Left kidney (tissue), 2 donors: ENCODE data around the gene DENND2A. TPM values are rescaled to one million over a fixed set of nuclear protein-coding genes. Genes with fewer than 3 reads are reported as not detected.
"Not testable (repeated sequence)": the region's sequence is repeated elsewhere in the genome, so short reads cannot be mapped to it uniquely, and the experiment has no call there.

ENCODE experiments used
- DNase-seq: peaks from one replicate; pipeline ENCODE4 v3.0.0-alpha.2; 2013
- polyA plus RNA-seq: library from polyadenylated mRNA; unstranded; fragments of 120-200 nt; gene quantifications from one replicate; pipeline ENCODE4 v1.2.1, GENCODE V29; 2013; ENCODE audit not compliant: insufficient read length

Gene DENND2A
- polyA plus RNA-seq, 1 donor, result 35.5 TPM

GRCh38 chr7:140674899-140675701 lies 34.5 kb upstream of the DENND2A start:
- DNase-seq, result no peak

DNA sequence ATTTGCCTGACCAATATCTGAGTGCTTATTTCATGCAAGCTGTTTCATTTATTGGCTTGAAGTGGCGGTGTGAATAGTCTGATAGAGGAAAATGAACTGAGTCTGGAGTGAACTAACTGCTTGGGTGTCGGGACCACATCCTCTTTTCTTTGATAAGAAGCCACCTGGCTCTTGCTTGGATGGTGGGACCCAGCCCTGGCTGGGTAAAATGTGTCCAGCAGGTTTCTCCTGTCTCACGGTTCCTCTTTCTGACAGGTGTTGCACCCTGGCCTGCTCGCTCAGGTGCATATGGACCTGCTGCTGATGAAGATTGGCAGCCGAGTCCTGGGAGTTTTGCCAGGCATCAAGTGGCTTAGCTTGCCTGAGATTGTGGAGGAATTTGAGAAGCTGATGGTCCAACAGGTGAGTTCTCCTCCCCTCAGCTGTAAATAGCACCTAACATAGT lies 33.8 kb upstream of the DENND2A start:
- DNase-seq, result no peak

DNA sequence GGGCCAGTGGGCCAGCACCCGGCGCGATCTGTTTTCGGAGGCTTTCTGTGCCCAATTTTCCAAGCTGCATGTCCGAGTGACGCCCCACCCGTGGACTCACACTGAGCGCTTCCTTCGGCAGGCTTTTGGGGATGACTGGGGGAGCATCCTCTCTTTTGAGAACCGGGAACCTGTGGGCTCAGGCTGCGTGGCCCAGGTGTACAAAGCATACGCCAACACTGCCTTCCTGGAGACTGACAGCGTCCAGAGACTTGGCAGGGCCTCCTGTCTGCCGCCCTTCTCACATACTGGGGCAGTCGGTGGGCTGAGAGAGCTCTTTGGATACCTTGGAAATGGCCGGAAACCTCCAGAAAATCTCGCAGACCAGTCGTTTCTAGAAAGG lies 33.2 kb upstream of the DENND2A start:
- DNase-seq, result no peak

DNA sequence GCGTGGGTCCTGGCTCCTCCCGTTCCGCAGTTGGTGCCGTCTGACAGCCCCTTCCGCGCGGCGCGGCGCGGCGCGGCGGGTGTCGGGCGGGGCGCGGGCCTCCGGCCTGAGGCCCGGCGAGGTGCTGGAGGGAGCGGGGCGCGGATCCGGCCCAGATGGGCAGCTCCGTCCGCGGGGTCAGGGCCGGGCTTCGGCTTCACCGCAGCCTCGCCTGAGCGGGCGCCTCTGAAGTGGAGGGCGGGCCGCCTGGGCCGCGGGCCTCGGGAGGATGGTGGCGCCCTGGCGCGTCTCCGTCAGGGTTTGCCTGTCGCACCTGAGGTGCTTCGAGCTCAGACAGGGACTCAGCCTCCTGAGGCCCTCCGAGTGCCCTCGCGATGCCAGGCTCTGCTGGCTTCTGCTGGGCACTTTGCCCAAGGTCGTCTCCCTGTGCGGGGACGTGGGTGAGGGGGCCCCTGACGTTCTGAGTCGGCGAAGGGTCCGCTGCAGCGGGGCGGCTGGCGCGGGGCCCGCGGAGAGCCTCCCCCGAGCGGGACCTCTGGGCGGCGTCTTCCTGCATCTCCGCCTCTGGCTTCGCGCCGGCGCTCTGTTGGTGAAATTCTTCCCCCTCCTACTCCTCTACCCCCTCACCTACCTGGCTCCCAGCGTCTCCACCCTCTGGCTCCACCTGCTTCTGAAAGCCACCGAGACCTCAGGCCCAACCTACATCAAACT lies 32.6 kb upstream of the DENND2A start:
- no peak for DNase-seq

DNA sequence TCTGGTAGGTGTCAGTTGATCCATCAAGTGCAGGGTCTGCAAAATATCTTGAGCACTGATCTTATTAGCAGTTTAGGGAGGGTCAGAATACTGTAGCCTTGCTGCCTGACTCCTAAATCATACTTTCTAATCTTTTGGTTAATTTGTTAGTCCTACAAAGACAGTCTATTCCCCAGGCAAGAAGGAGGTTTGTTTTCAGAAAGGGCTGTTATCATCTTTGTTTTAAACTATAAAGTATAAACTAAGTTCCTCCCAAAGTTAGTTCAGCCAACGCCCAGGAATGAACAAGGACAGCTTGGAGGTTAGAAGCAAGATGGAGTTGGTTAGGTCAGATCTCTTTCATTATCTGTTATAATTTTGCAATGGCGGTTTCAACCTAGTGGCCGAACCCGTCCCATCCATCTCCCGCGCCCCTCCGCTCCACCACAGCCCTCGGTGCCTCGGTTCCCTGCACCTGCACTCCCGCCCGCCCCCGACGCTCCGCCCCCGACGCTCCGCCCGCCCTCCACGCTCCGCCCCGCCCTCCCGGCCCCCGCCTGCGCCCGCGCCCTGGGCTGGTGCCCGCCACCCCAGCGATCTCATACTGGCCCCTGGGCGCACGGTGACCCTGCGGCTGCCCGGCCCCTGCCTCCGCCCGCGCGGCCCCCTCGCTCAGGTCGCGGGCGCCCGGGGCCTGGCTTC lies 31.9 kb upstream of the DENND2A start, which contains the start of gene ADCK2:
TSS of gene ADCK2 (plus strand) at position 564 of the 681 bp plus-strand sequence. CDS start 386 bp downstream, outside the sequence.
- DNase-seq, result no peak

GRCh38 chr7:140671966-140672365 lies 31.4 kb upstream of the DENND2A start:
- no peak for DNase-seq

DNA sequence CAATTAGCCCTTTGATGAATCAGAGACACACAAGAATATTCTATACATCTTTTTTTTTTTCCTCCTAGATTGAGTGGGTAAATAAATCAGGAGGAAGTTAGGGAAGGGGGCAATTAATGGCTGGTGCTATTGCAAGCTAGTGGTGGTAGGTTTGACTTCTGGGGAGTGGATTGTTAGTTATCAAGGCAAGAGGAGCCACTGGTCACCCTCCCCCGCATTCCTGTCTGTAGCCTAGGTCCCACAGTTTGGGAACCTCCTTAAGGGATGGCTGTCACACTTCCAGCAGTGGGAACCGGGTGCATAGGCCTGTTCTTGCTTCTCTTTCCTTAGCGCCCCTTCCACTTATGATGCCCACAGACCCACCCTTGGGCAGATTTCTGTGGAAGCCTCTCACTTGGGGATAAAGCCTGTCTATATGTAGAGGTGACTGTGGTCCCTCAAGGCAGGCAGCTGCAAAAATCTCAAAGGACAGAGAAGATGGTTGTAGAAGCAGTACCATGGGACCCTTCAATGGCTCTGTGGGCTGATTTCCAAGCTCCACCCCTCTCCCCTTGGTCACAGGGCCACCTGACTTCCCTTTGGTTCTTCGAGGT lies 29.8 kb upstream of the DENND2A start:
- DNase-seq, result no peak

- DNase-seq, result not testable (repeated sequence)
These were observed 29.2 kb upstream of the DENND2A start for GRCh38 chr7:140669862-140670261.

DNA sequence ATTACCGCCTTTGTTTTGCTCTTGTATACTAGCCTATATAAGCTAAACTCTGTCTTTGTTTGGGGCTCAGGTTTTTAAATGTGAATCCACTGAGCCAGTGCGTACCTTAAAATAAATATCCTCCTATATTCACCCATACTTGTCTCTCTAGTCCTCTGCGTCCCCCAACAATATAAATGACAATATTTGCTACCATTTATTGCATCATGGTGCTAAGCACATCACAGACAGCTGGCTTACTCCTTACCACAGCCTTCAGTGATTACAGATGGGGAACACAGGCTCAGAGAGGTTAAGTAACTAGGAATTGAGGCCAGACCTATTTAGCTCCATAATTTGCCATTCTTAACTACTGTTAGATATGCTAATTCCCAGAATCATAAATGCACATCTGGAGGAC lies 28.7 kb upstream of the DENND2A start:
- DNase-seq, result no peak

- DNase-seq, result no peak
These were observed 28.0 kb upstream of the DENND2A start for GRCh38 chr7:140668641-140669040.

DNA sequence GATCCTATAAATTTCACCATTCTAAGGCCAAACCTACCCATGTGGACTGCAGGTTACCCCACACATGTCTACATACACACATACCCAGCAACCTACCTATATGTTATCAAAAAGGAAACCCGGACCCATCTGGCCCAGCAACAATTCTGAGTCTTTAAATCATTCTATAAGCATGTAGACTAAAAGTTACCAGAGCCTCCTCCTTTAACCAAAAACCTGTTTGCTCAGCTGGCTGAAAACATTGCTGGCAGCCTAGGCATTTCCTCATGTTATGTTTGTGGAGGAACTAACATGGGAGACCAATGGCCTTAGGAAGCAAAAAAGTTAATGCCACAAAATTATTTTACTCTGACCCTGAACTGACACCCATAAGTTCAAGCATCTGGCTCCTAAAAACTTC lies 26.9 kb upstream of the DENND2A start:
- DNase-seq, result no peak

DNA sequence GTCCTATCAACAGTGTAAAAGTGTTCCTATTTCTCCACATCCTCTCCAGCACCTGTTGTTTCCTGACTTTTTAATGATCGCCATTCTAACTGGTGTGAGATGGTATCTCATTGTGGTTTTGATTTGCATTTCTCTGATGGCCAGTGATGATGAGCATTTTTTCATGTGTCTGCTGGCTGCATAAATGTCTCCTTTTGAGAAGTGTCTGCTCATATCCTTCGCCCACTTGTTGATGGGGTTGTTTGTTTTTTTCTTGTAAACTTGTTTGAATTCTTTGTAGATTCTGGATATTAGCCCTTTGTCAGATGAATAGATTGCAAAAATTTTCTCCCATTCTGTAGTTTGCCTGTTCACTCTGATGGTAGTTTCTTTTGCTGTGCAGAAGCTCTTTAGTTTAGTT lies 22.3 kb upstream of the DENND2A start:
- DNase-seq, result not testable (repeated sequence)

DNA sequence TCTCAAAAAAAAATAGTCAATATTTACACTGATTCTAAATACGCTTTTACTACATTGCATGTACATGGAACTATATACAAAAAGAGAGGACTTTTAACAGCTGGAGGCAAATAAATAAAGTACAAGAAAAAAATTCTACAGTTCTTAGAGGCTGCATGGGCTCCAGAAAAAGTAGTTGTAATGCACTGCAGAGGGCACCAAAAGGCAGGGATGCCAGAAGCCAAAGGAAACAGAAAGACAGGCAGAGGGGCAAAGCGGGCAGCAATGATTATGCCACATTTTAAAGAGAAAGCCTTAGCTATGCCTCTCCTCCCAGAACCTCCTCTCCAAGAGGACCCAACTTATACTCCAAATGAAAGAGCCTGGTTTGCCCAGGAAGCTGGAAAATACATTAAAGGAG lies 20.5 kb upstream of the DENND2A start:
- no peak for DNase-seq

DNA sequence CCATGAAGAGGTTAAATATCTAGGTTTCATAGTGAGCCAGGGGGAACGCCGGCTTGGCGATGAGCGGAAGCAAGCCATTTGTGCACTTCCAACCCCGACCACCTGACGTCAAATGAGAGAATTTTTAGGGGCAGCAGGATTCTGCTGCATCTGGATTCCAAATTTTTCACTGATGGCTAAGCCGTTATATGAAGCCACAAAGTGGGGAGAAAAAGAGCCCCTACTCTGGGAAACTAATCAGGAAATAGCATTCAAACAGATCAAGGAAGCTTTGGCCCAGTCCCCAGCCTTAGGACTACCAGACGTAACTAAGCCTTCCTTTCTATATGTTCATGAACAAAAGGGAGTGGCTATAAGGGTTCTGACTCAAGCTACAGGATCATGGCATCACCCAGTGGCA lies 19.2 kb upstream of the DENND2A start:
- no peak for DNase-seq

DNA sequence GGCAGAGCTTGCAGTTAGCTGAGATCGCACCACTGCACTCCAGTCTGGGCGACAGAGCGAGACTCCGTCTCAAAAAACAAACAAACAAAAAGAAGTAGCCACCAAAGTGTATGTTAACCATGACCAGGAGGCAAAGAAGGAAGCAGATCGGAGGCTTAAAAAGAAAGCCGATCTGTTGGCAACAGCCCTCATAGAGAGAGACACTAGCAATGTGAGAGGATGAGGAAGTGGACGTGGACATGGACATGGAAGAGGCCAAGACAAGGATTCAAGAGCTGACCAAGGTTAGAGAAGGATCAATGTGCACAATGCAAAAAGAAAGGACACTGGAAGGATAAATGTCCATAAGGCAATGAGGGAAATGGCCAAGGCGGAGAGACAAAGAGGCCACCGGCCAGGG lies 17.3 kb upstream of the DENND2A start:
- no peak for DNase-seq

- peak; percentile 35 for DNase-seq
These were observed 16.2 kb upstream of the DENND2A start for GRCh38 chr7:140656548-140657515.

DNA sequence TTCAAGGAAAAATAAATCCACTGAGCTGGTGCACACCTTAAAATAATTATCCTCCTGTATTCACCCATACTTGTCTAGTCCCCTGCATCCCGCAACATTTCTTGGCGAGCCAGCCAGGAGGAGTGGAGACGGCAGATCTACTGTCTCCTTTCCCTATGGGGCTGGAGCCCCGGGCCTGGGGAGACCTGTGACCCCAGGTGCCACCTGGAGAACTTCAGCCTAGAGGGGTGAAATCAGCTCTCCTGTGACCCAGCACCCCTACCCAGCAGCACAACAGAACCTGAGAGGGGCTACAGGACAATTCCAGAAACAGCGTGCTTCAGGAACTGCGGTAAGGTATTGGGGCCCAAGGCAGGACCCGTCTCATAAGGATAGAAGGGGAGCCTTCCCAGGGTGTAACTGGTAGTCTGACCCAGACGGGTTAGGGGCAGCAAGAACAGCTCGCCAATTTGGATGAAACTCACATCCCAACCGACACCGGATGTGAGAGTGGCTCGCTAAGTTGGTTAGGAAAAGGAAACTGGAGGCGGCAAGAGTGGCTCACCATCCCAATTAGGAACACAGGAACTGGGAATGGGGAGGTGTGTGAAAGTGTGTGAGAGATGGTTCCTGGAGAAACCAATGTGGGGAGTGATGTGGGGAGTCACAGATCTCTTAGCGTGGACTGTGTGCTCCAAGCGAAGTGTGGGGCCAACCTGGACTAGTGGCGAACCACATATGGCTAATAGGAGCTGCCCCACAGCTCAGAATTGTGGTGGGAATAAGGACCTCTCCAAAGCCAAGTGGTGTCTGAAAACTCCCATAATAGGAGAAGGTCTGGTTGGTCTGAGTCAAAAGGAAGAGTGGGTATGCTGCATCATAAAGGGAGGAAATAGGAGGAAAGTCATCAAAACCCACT lies 15.1 kb upstream of the DENND2A start:
- DNase-seq, result no peak

GRCh38 chr7:140654661-140655060 lies 14.0 kb upstream of the DENND2A start:
- no peak for DNase-seq

GRCh38 chr7:140654109-140654387 lies 13.4 kb upstream of the DENND2A start:
- DNase-seq, result no peak

- peak; percentile 85 for DNase-seq
These were observed 12.9 kb upstream of the DENND2A start for GRCh38 chr7:140653319-140654108.
